Adrenal gland (tissue), 12 donors: Measurements from ENCODE around the gene REG3G. TPM values are rescaled to one million over a fixed set of nuclear protein-coding genes. Genes with fewer than 3 reads are reported as not detected.

Experiments
- DNase-seq, 7 donors: peaks; one replicate each; pipeline ENCODE4 v3.0.0-alpha.2; 2019 to 2020
- H3K27ac ChIP-seq, 5 donors: fragments of 200-600 bp; sonication (generic) in 4 of 5; 1 replicate in 3 of 5; 2 replicates in 2 of 5; pipeline versions ENCODE4 v1.5.1 to v1.8.0; 2016 to 2020; ENCODE audit warnings: mild to moderate bottlenecking in 1 of 5
- H3K27me3 ChIP-seq: fragments of 200-600 bp; 2 replicates; pipeline ENCODE4 v1.8.0; 2021
- H3K36me3 ChIP-seq, 2 donors: fragments of 200-600 bp; replicated peaks in 1 of 2; 1 replicate in 1 of 2; 2 replicates in 1 of 2; pipeline versions ENCODE4 v1.5.1 to v1.8.0; 2018 to 2022
- H3K4me1 ChIP-seq, 2 donors: fragments of 200-600 bp; replicated peaks in 1 of 2; 1 replicate in 1 of 2; 2 replicates in 1 of 2; pipeline versions ENCODE4 v1.5.1 to v1.8.0; 2018 to 2021
- H3K4me3 ChIP-seq, 4 donors: fragments of 200-600 bp; sonication (generic) in 3 of 4; one replicate each; pipeline ENCODE4 v1.5.1; 2016 to 2018
- H3K9me3 ChIP-seq, 3 donors: fragments of 200-600 bp; sonication (generic) in 1 of 3; replicated peaks in 1 of 3; 1 replicate in 2 of 3; 2 replicates in 1 of 3; pipeline versions ENCODE4 v1.5.1 to v1.8.0; 2016 to 2021
- CTCF ChIP-seq, 6 experiments: fragments of 450-650 bp in 4 of 6; fragments of 200-600 bp in 2 of 6; sonication (generic) in 1 of 6; IDR thresholded peaks; 1 replicate in 5 of 6; 2 replicates in 1 of 6; pipeline versions ENCODE4 v1.5.1 to v1.8.0; 2016 to 2021; ENCODE audit warnings: antibody characterized with exemption in 6 of 6, mild to moderate bottlenecking in 2 of 6, moderate library complexity in 1 of 6
- POLR2A ChIP-seq, 2 donors: fragments of 450-650 bp; IDR thresholded peaks; one replicate each; pipeline ENCODE4 v1.6.1; 2017; ENCODE audit warnings: antibody characterized with exemption in 2 of 2, mild to moderate bottlenecking in 2 of 2, moderate library complexity in 1 of 2
- WGBS, 4 donors: extraction: QIAGEN DNeasy Blood & Tissue Kit in 2 of 4; methylation state at CpG; one replicate each; pipeline versions ENCODE4 v1.1.5 to v1.1.7; 2013 to 2017; 5-methylcytosine and 5-hydroxymethylcytosine counted together
- intact Hi-C, 2 donors: fragments of 100-400 bp; cut with DNase I; formaldehyde crosslinking; loops; one replicate each; pipeline versions ENCODE4 v1.14.1 to v1.15.0; 2022 to 2023
- polyA plus RNA-seq, 3 donors: library from polyadenylated mRNA; stranded (reverse); fragments of 200-250 nt in 2 of 3; fragments of 350-450 nt in 1 of 3; fragmentation: Illumina TruSeq in 1 of 3; extraction: RNeasy Lipid Tissue Mini Kit (QIAGEN cat#74804) in 1 of 3; gene quantifications; one replicate each; pipeline ENCODE4 v1.2.3, GENCODE V29; 2013 to 2014
- total RNA-seq, 9 donors: library from RNA; depleted of rRNA in 4 of 9; stranded (reverse); fragments of >200 nt in 4 of 9; fragments of 120-200 nt in 1 of 9; fragmentation: NEBNext Ultra II Directional in 1 of 9; extraction: Animal tissue kit (Norgen Biotek cat#: 25700) in 1 of 9; gene quantifications; one replicate each; pipeline versions ENCODE4 v1.1.0 to v1.2.4, GENCODE V29; 2013 to 2023
- donor health status: healthy with polysubstance abuse.
- donor health status: Bipolar disorder and iron deficiency.
- donor health status: DM: yes; HTN: yes; CAD: no.
- donor health status: DM: no; HTN: no; CAD: no.
- donor health status: DM: no; HTN: no; CAD: no.
- donor health status: DM: yes; HTN: yes; CAD: no.

The REG3G gene
- total and polyA plus RNA-seq, 12 donors: 1.5 to 150 (median 10.1) TPM; not detected in 1

GRCh38 chr2:79071078-79071477 lies 45.6 kb downstream of the REG3G start:
- TF ChIP-seq POLR2A (IDR thresholded peaks at IDR 0.05) (no peak), CTCF (IDR thresholded peaks at IDR 0.05) (no peak)
- Histone ChIP-seq H3K4me3 (no peak overlapping the region), H3K9me3 (no peaks in the 10 kb centered on the region), H3K36me3 (no peaks in the 10 kb centered on the region), H3K4me1 (no peaks in the 10 kb centered on the region), H3K27ac (no peak overlapping the region), H3K27me3 (no peaks in the 10 kb centered on the region)
- no peak for DNase-seq
- intact Hi-C loops: no loop called here
- WGBS, 4 donors: 74 to 88% (median 81%) methylated on average over 2 of the region's 2 CpGs

Other genes starting within 250 kb of the REG3G start
- 1 to 10 TPM in 2 of 9 donors, not detected in 7; 2.6 TPM for gene REG1B, start 62.3 kb downstream of the REG3G start, total RNA-seq
- gene REG1B, start 62.3 kb downstream of the REG3G start, polyA plus RNA-seq: 1 to 10 TPM in 2 of 3 donors, not detected in 1; 1.4 to 5.1 TPM
- 1 to 10 TPM in 2 of 9 donors, under 1 TPM in 1, not detected in 6; 0.42 to 8.5 (median 8.0) TPM for gene REG1A, start 94.8 kb downstream of the REG3G start, total RNA-seq
- 10 to 100 TPM in 1 of 3 donors, 1 to 10 TPM in 1, not detected in 1; 7.2 to 19.5 TPM for gene REG1A, start 94.8 kb downstream of the REG3G start, polyA plus RNA-seq
- gene REG3A, start 134.1 kb downstream of the REG3G start, total RNA-seq: 1 to 10 TPM in 3 of 9 donors, under 1 TPM in 3, not detected in 3; 0.53 to 3.8 (median 1.3) TPM
- 10 to 100 TPM in 1 of 3 donors, 1 to 10 TPM in 1, under 1 TPM in 1; 0.88 to 86.7 (median 2.2) TPM for gene REG3A, start 134.1 kb downstream of the REG3G start, polyA plus RNA-seq